ENCODE data around the gene PPP3CA. TPM values are rescaled to one million over a fixed set of nuclear protein-coding genes. Genes with fewer than 3 reads are reported as not detected.

Gene PPP3CA
- total and polyA plus RNA-seq, 2 of the 13 experiments (the other 11 are each of a cell fraction or from before 2014, with no cell fraction given) = 4.8 to 13.2 TPM

- ATAC-seq (no peak), DNase-seq (ENCODE audit: low spot score) (no peak), FAIRE-seq (no peak)
- no peaks in the 10 kb centered on the region for H3K27me3 ChIP-seq (ENCODE audit: control insufficient read depth in 1 of 2, insufficient read depth in 2 of 2, low read length in 2 of 2)
- CTCF ChIA-PET (ENCODE audit: low intra/inter-chr PET ratio, low total read pairs) = no interaction called here
- H3K4me2 ChIP-seq (ENCODE audit: low read depth, low read length) = no peak overlapping the region
- H3K4me3 ChIP-seq (replicated peaks in 1 of 3; ENCODE audit: insufficient read depth in 1 of 3, low read depth in 2 of 3, low read length in 3 of 3) = no peak overlapping the region
- peaks cover 25% of the 10 kb centered on the region for H3K4me1 ChIP-seq (ENCODE audit: insufficient read depth, low read length)
- H3K9ac ChIP-seq (ENCODE audit: insufficient read depth, low read depth, low read length) = no peak overlapping the region
- H3K9me3 ChIP-seq (ENCODE audit: low read length) = no peaks in the 10 kb centered on the region
- no peak overlapping the region for H2AFZ ChIP-seq (ENCODE audit: low read length)
- BruUV-seq (replicated peaks) = no TSS peak
- no peak overlapping the region for H3K27ac ChIP-seq (ENCODE audit: extremely low read length, insufficient read depth, low read length)
- H3K79me2 ChIP-seq (ENCODE audit: insufficient read depth, low read length) = no peaks in the 10 kb centered on the region
- no peaks in the 10 kb centered on the region for H3K36me3 ChIP-seq (replicated peaks in 1 of 2; ENCODE audit: control insufficient read depth in 1 of 2, insufficient read depth in 2 of 2, low read length in 2 of 2)
- intact Hi-C loops (cut with micrococcal nuclease; ENCODE audit: unreplicated experiment) = no loop called here
- TF ChIP-seq ZSCAN12 (CRISPR knock-in tag; IDR thresholded peaks at IDR 0.05) (no peak), SCMH1 (CRISPR knock-in tag; IDR thresholded peaks at IDR 0.05; ENCODE audit: borderline replicate concordance) (no peak), THAP7 (CRISPR knock-in tag; IDR thresholded peaks at IDR 0.05) (no peak), IKZF5 (CRISPR knock-in tag; IDR thresholded peaks at IDR 0.05) (no peak), ZNF616 (CRISPR knock-in tag; IDR thresholded peaks at IDR 0.05; ENCODE audit: low read depth) (no peak), NCOA5 (CRISPR knock-in tag; IDR thresholded peaks at IDR 0.05) (no peak), CAMTA2 (CRISPR knock-in tag; IDR thresholded peaks at IDR 0.05; ENCODE audit: borderline replicate concordance) (no peak), ZNF430 (CRISPR knock-in tag; IDR thresholded peaks at IDR 0.05) (no peak), ZMYM2 (CRISPR knock-in tag; IDR thresholded peaks at IDR 0.05) (no peak), NR0B2 (CRISPR knock-in tag; IDR thresholded peaks at IDR 0.05) (no peak), HOXA5 (CRISPR knock-in tag; IDR thresholded peaks at IDR 0.05) (no peak), EZH2 (conservative IDR thresholded peaks at IDR 0.05; ENCODE audit: low read depth, low read length) (no peak), CENPT (CRISPR knock-in tag; IDR thresholded peaks at IDR 0.05; ENCODE audit: low read depth) (no peak), NR2F6 (IDR thresholded peaks at IDR 0.05) (no peak), NR2F6 (CRISPR knock-in tag; IDR thresholded peaks at IDR 0.05) (no peak), ZNF784 (CRISPR knock-in tag; IDR thresholded peaks at IDR 0.05; ENCODE audit: borderline replicate concordance) (no peak), ZNF512B (CRISPR knock-in tag; IDR thresholded peaks at IDR 0.05; ENCODE audit: borderline replicate concordance) (no peak)
- WGBS (ENCODE audit: low lambda C conversion rate) = 93% methylated on average over 5 of the region's 5 CpGs
- in situ Hi-C loops (cut with HindIII; ENCODE audit: extremely low pct_ligation_motif_present, low pct_unique_long_range_greater_than_20kb) = no loop called here
- POLR2A ChIA-PET = no interaction called here
- no peaks in the 10 kb centered on the region for H4K20me1 ChIP-seq (ENCODE audit: insufficient read depth, low read length)
Measured at GRCh38 chr4:101018836-101019235, 328.5 kb downstream of the PPP3CA start.
